Lower leg skin (tissue), 3 donors: ENCODE data around the gene TMEM239.

Experiments used
- POLR2A ChIP-seq, 2 donors: fragments of 450-650 bp; IDR thresholded peaks; one replicate each; pipeline ENCODE4 v1.6.1; 2016 to 2017; ENCODE audit warnings: antibody characterized with exemption in 2 of 2, mild to moderate bottlenecking in 1 of 2, moderate library complexity in 1 of 2
- TF ChIP-seq, protein P1 (sequence below), 3 donors: fragments of 450-650 bp; IDR thresholded peaks; one replicate each; pipeline ENCODE4 v1.5.1; 2016; ENCODE audit warnings: antibody characterized with exemption in 3 of 3, mild to moderate bottlenecking in 3 of 3, moderate library complexity in 2 of 3

DNA sequence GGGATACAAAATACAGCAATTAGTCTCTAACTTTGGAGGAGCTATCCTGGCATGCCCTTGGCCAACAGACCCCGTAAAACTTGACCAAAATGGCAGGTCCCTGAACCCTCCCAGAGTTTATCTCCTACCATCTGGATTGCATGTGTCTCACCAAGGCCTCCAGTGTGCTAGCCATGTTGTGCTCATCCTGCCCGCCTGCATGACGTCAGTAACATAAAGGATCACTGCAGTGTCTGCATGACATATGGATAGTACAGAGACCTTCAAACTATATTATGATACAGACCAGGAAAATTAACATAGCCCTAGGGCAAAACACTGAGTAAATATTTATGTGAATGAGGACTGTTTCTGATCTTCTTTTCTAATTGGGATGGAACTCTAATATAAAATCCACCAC is 41.0 kb upstream of the TMEM239 start:
- TF ChIP-seq POLR2A (IDR thresholded peaks at IDR 0.05) = no peak
- TF ChIP-seq, protein P1, sequence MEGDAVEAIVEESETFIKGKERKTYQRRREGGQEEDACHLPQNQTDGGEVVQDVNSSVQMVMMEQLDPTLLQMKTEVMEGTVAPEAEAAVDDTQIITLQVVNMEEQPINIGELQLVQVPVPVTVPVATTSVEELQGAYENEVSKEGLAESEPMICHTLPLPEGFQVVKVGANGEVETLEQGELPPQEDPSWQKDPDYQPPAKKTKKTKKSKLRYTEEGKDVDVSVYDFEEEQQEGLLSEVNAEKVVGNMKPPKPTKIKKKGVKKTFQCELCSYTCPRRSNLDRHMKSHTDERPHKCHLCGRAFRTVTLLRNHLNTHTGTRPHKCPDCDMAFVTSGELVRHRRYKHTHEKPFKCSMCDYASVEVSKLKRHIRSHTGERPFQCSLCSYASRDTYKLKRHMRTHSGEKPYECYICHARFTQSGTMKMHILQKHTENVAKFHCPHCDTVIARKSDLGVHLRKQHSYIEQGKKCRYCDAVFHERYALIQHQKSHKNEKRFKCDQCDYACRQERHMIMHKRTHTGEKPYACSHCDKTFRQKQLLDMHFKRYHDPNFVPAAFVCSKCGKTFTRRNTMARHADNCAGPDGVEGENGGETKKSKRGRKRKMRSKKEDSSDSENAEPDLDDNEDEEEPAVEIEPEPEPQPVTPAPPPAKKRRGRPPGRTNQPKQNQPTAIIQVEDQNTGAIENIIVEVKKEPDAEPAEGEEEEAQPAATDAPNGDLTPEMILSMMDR (IDR thresholded peaks at IDR 0.05) = no peak
